Raji (cell line): ENCODE measurements around the gene PI16.

Source experiments
- POLR2A ChIP-seq: IDR thresholded peaks from 2 replicates; pipeline ENCODE4 v1.6.1; 2011; ENCODE audit warnings: low read depth, low read length, control low read depth; ENCODE audit not compliant: insufficient read depth

Gene PI16

GRCh38 chr6:36954262-36954931, at the start of gene PI16:
Gene PI16 (plus strand): TSS chr6:36954738. CDS start chr6:36954761, 23 bp downstream.
- TF ChIP-seq POLR2A: no peak

DNA sequence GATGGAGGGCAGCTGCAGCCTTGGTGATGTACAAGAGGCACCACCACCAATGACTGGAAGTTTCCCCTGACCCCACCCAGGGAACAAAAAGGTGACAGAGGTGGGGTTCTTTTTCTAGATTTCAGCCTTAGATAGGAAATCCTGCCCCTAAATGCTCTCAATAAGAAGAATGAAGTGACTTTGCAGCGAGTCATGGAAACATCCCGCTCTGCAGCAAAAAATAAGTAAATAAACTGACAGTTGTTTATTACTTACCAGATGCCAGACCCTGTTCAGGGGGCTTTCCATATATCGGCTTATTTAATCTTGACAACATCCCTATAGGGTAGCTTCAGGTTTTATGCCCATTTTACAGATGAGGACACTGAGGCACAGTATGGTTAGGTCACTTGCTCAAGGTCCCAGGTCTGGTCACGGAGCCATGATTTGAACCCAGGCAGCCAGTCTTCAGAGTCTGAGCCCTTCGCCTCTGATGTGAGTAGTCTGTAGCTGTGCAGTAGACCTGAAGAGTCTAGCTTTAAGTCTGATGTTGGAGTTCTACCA, 49.6 kb upstream of the PI16 start:
- no peak for TF ChIP-seq POLR2A

DNA sequence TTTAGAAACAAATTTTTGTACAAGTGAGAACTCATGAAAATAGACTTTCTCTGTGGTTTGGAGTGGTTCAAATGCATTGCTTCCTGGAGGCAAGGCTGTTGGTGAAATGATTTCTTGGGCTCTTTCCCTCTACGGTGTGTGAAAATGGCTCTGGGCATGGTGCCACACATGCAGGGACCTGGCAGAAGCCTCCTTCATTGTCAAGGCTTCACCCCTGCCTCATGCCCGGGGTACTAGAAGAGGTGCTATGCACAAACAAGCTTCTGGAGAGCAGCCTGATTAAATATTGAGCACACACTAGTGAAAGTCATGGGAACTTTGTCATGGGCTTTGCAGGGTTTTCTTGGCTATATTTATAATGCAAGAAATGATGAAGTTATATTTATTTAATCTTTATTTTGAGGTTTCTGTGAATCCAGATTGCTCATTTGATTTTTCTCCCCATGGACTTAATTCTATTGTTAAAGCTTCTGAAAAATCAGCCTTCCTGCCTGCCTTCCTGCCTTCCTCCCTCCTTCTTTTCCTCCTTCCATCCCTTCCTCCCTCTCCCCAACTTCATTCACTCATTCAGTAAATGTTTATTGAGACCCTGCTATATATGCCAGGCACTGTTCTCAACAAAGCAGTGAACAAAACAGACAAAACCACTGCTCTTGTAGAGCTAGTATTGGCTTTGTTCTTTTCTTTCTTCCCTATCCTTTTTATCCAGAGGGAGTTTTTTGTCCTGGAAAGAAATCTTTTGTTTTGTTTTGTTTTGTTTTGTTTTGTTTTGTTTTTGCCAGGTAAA, 47.8 kb upstream of the PI16 start:
- TF ChIP-seq POLR2A: no peak

- TF ChIP-seq POLR2A: no peak
Observed at GRCh38 chr6:36907781-36908180, 46.8 kb upstream of the PI16 start.

DNA sequence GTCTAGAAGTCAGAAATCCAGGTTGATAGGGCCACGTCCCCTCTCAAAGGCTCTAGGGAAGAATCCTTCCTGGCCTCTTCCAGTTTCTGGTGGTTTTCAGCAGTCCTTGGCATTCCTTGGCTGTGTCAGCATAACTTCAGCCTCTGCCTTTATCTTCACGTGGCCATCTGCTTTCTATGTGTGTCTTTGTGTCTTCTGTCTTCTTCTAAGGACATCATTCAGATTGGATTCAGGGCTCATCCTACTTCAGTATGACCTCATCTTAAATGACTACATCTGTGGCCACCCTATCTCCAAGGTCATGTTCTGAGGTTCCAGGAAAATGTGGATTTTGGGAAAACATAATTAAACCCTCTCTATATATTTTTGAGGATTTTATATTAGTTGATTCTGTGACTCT, 45.8 kb upstream of the PI16 start:
- no peak for TF ChIP-seq POLR2A

DNA sequence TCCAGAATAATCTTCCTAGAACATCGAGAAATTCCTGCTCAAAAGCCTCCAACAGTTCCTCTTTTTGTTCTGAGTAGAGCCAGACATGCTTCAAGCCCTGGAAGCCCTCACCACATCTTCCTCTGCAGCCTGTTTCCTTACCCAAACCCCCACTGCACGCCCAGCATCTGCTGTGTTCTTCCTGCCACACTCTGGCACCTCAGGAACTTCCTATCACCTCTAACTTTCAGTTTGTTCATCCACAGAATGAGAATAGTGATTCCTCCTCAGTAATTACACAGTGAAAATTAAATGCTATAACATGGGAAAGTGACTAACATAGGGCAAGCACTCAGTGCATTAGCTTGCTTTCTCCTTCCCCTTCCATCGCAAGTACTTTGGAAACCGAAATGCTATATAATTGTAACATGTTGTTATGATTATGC, 42.5 kb upstream of the PI16 start:
- no peak for TF ChIP-seq POLR2A

DNA sequence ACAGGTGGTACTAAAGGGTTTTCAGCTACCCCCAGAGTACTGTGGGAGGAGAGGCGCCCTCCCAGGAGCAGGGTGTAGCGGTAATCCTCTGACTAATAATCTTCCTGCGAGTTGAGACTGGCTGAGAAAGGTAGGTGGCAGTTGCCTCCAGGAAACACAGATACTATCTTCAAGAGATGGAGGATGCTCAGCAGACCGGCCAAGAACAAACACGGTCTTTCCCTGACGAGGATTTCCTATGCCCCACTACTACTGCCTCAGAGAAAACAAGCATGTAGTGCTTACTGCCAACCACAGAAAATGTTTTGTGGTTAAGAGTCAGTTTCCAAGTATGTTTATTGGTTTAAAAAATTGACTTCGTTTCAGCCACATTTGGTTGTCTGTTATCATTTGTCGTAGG, 42.0 kb upstream of the PI16 start:
- TF ChIP-seq POLR2A: no peak

GRCh38 chr6:36913082-36913481, 41.5 kb upstream of the PI16 start:
- no peak for TF ChIP-seq POLR2A

DNA sequence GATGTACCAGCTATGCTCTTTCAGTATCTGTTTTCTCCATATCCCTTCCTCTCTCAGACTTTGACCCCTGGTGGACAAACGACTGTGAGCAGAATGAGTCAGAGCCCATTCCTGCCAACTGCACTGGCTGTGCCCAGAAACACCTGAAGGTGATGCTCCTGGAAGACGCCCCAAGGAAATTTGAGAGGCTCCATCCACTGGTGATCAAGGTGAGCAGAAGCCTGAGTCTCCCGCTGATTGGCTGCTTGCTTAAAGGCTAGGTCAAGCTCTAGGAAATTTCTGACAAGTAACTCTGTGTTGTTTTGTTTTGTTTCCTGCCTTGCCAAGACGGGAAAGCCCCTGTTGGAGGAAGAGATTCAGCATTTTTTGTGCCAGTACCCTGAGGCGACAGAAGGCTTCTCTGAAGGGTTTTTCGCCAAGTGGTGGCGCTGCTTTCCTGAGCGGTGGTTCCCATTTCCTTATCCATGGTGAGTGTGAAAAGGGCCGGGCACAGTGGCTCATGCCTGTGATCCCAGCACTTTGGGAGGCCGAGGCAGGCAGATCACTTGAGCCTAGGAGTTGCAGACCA, 40.2 kb upstream of the PI16 start:
- TF ChIP-seq POLR2A: no peak

DNA sequence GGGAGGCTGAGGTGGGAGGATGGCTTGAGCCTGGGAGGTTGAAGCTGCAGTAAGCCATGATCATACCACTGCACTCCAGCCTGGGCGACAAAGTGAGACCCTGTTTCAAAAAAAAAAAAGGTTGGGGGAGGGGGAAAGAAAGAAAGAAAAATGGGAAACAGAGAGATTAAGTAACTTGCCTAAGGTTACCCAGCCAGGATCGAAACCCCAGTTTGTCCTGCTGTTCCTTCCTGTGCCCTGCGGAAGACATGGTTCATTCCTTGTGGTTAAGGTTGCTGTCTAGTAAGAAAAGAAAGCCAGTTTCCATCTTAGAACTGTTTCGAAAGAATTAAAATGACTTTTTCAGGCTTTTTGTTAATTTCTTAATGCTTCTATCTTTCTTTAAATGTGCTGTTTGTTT, 38.9 kb upstream of the PI16 start:
- no peak for TF ChIP-seq POLR2A

GRCh38 chr6:36916126-36916525, 38.4 kb upstream of the PI16 start:
- TF ChIP-seq POLR2A: no peak

- TF ChIP-seq POLR2A: no peak
Observed at GRCh38 chr6:36917541-36918193, 36.9 kb upstream of the PI16 start.

DNA sequence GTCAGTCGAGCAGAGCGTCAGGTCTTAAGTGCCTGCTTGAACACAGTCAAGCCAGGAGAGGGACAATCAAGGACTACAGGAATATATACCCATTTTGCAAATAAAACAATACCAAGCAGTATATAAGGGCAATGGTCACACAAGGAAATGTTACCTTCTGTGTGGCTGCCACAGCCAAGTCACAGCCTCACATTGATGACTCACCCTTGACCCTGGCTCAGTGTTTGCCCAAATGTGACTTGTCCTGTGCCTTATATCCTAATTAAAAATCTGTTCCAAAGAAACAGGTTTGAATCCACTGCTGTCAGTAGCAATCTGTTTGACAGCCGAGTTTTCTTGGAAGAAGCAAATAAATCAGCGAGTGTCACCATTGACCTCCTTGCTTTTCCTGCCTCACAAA, 34.5 kb upstream of the PI16 start:
- no peak for TF ChIP-seq POLR2A

DNA sequence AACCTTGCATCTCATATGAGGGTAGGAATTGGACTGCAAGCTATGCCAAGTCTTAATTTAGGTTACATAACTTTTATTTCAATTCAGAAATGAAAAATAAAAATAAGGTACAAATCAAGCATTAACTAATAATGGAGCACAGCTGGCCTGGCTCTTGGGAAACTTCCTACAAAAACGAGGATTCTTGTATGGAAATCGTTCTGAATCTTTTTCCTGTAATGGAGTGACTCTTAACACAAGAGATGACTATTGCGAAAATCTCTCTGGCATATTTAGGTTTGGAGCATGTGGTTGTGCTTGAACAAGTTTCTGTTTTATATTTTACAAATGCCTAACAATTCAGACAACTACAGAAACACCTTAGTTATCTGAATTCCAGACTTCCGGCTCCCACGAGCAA, 34.0 kb upstream of the PI16 start:
- no peak for TF ChIP-seq POLR2A

GRCh38 chr6:36924131-36924530, 30.4 kb upstream of the PI16 start:
- no peak for TF ChIP-seq POLR2A
